ENCODE measurements around the gene GALK2. TPM values are rescaled to one million over a fixed set of nuclear protein-coding genes. Genes with fewer than 3 reads are reported as not detected.

The GALK2 gene
- total RNA-seq, 3 donors from 2014 or later, result 26.2 to 69.5 (median 64.1) TPM

DNA sequence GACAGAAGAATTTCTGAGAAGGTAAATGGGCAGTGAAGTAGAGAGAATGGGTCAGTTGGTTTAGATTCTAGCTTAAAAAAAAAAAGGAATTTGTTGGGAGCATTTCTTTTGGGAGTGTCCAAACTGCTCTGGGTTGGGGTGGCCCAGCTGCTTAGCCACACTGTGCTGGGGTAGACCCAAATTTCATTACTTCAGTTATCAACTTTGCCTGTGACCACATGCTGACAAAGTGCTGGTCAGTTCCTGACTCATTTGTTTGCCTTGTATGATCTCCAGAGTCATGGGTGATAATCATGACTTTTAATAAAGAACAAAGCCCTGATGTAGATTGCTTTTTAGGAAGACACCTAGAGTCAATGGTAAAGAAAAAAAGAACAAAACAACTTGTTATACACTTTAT, 131.5 kb downstream of the GALK2 start:
- Histone ChIP-seq H3K27me3 (no peaks in the 10 kb centered on the region), H3K27ac (no peak overlapping the region), H3K9me3 (no peaks in the 10 kb centered on the region), H3K4me1 (no peaks in the 10 kb centered on the region), H3K36me3 (no peaks in the 10 kb centered on the region), H3K4me3 (no peak overlapping the region)
- intact Hi-C loops (cut with DNase I; ENCODE audit: low total_unique reads), result no loop called here
- no peak for TF ChIP-seq POLR2A (IDR thresholded peaks at IDR 0.05)
- no peak for TF ChIP-seq POLR2AphosphoS5 (IDR thresholded peaks at IDR 0.05)
- TF ChIP-seq, protein P1, sequence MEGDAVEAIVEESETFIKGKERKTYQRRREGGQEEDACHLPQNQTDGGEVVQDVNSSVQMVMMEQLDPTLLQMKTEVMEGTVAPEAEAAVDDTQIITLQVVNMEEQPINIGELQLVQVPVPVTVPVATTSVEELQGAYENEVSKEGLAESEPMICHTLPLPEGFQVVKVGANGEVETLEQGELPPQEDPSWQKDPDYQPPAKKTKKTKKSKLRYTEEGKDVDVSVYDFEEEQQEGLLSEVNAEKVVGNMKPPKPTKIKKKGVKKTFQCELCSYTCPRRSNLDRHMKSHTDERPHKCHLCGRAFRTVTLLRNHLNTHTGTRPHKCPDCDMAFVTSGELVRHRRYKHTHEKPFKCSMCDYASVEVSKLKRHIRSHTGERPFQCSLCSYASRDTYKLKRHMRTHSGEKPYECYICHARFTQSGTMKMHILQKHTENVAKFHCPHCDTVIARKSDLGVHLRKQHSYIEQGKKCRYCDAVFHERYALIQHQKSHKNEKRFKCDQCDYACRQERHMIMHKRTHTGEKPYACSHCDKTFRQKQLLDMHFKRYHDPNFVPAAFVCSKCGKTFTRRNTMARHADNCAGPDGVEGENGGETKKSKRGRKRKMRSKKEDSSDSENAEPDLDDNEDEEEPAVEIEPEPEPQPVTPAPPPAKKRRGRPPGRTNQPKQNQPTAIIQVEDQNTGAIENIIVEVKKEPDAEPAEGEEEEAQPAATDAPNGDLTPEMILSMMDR (IDR thresholded peaks at IDR 0.05), result no peak
- no peak for DNase-seq (ENCODE audit: low spot score in 2 of 2)

DNA sequence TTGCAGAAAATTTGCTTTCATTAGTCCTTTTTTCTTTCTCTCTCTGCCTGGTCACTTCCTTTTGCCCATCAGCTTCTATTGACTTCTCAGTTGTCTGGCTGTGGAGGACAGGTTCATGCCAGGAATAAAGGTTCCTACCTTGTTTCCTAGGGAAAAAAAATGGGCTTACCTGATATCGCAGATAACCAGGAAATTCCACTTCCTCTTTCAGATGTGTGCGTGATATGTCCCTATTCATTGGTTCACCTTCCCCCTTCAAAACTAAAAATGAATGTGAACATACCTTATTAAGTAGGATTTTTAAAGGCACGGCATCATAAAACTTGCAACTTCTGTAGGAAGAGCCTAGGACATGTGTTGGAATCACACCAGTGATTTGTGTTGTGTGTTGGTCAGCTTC, 133.0 kb downstream of the GALK2 start:
- H3K4me1 ChIP-seq, result no peaks in the 10 kb centered on the region
- no peak overlapping the region for H3K27ac ChIP-seq
- no peaks in the 10 kb centered on the region for H3K9me3 ChIP-seq
- DNase-seq (ENCODE audit: low spot score in 2 of 2), result no peak
- H3K4me3 ChIP-seq, result no peak overlapping the region
- H3K27me3 ChIP-seq, result no peaks in the 10 kb centered on the region
- no peaks in the 10 kb centered on the region for H3K36me3 ChIP-seq
- intact Hi-C loops (cut with DNase I; ENCODE audit: low total_unique reads), result no loop called here
- TF ChIP-seq, protein P1 (IDR thresholded peaks at IDR 0.05), result no peak

DNA sequence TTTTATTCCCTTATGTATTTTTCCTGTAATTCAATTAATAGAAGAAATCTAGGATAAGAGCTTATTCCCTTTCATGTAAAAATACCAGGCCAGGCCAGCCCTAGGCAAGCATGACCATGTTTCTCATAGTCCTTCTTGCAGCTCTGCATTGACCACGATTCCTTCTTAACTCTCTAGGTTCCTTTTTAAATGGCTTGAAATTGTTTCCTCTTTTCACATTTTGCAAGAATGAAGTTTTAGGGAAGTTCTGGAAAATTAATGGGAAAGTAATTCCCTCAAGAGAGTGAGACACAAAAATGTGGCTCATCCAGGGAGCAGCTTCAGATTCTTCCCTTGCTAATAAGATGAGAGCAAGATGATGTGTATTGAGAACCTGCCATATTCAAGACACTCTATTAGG, 136.5 kb downstream of the GALK2 start:
- TF ChIP-seq POLR2AphosphoS5 (IDR thresholded peaks at IDR 0.05) (no peak), POLR2A (IDR thresholded peaks at IDR 0.05) (no peak)
- TF ChIP-seq, protein P1 (IDR thresholded peaks at IDR 0.05), result no peak
- no peaks in the 10 kb centered on the region for H3K36me3 ChIP-seq
- intact Hi-C loops (cut with DNase I; ENCODE audit: low total_unique reads), result no loop called here

DNA sequence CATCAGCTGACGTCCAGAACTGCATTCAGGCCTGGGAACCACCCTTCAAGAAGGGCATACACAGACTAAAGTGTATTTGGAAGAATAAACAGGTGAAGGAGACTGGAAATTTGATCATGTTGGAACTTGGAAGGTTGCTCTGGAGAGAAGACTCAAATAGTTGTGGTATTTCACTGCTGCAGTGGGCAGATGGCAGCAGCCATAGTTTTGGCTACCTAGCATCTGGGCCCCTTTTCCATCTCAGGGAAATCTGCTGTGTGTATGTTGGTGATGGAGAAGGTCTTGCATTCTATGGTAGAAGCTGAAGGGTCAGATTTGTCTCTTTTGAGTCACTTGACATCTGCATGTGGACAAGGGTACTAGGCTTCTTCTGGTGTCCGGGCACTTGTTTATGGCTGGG, 138.6 kb downstream of the GALK2 start:
- intact Hi-C loops (cut with DNase I; ENCODE audit: low total_unique reads), result no loop called here
- H3K4me3 ChIP-seq, result no peak overlapping the region
- no peaks in the 10 kb centered on the region for H3K9me3 ChIP-seq
- DNase-seq (ENCODE audit: low spot score in 2 of 2), result no peak
- TF ChIP-seq, protein P1 (IDR thresholded peaks at IDR 0.05), result no peak
- TF ChIP-seq POLR2A (IDR thresholded peaks at IDR 0.05), result no peak
- no peak for TF ChIP-seq POLR2AphosphoS5 (IDR thresholded peaks at IDR 0.05)
- no peak overlapping the region for H3K27ac ChIP-seq
- no peaks in the 10 kb centered on the region for H3K36me3 ChIP-seq
- H3K4me1 ChIP-seq, result no peaks in the 10 kb centered on the region
- H3K27me3 ChIP-seq, result no peaks in the 10 kb centered on the region

More for the DNA sequence above, 136.5 kb downstream of the GALK2 start:
- no peak overlapping the region for H3K27ac ChIP-seq
- H3K27me3 ChIP-seq, result no peaks in the 10 kb centered on the region
- no peak for DNase-seq (ENCODE audit: low spot score in 2 of 2)
- no peaks in the 10 kb centered on the region for H3K4me1 ChIP-seq
- H3K4me3 ChIP-seq, result no peak overlapping the region
- H3K9me3 ChIP-seq, result no peaks in the 10 kb centered on the region

DNA sequence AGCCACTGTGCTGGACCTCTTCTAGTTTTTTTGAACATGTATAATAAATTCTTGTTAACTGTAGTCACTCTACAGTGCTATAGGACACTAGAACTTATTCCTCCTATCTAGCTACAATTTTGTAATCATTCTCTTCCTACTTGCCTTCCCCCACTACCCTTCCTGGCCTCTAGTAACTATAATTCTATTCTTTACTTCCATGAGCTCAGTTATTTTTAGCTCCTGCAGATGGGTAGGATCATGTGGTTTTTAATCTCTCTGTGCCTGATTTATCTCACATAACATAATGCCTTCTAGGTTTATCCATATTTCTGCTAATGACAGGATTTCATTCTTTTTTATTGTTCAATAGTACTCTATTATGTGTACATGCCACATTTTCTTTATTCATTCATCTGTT, 139.8 kb downstream of the GALK2 start:
- no peak for DNase-seq (ENCODE audit: low spot score in 2 of 2)
- Histone ChIP-seq H3K4me3 (no peak overlapping the region), H3K4me1 (no peaks in the 10 kb centered on the region), H3K27me3 (no peaks in the 10 kb centered on the region), H3K27ac (no peak overlapping the region), H3K9me3 (no peaks in the 10 kb centered on the region), H3K36me3 (no peaks in the 10 kb centered on the region)
- no peak for TF ChIP-seq POLR2A (IDR thresholded peaks at IDR 0.05)
- TF ChIP-seq POLR2AphosphoS5 (IDR thresholded peaks at IDR 0.05), result no peak
- TF ChIP-seq, protein P1 (IDR thresholded peaks at IDR 0.05), result no peak
- intact Hi-C loops (cut with DNase I; ENCODE audit: low total_unique reads), result no loop called here

Data from breast epithelium (tissue), 4 donors.